GM18505 (cell line): ENCODE data around the gene ADGRF4.

Experiments used
- ATAC-seq: cut with Tn5 transposase; IDR thresholded peaks from one replicate; pipeline ENCODE4 v1.9.1; 2021; ENCODE audit not compliant: unreplicated experiment
- POLR2A ChIP-seq: IDR thresholded peaks from 4 replicates; pipeline ENCODE4 v1.6.1; 2011; ENCODE audit warnings: borderline replicate concordance; ENCODE audit not compliant: insufficient read depth, insufficient read length; ENCODE audit errors: extremely low read depth

The ADGRF4 gene

GRCh38 chr6:47698342-47698787 lies at the start of gene ADGRF4:
Gene ADGRF4, plus strand, starts transcription at chr6:47698580. Its CDS starts 8,666 bp downstream, at chr6:47707246.
- no peak for TF ChIP-seq POLR2A
- ATAC-seq, result no peak

DNA sequence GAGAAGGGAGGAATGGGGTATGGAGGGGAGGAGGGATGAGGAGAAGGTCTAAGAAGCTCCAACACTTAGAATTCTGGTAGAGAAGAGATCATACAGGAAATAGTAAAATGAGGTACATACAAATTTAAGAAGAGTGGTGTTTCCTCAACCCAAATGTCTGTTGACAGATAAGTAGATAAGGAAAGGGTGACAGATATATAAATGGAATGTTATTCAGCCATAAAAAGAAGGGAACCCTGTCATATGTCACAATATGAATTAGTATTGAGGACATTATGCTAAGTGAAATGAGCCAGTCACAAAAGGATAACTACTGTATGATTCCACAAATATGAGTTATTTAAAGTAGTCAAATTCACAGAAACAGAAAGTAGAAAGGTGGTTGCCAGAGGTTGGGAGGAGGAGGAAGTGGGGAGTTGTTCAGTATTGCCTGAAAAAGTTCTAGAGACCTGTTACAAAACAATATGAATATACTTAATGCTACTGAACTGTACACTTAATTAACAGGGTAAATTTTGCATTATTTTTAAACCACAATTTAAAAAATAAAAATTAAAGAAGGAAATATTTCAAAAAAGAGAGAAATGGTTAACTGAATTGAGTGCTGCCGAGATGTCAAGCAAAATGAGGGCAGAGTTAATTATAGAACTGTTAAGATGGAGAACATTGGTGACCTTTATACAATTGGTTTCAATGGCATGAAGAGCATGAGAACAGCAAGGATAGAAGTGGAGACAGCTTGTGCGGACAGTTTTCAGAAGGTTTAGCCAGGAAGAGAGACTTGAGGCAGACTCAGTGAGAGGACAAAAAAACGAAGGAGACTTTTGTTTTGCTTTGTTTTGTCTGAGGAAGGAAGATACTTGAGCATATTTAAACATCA lies 47.6 kb upstream of the ADGRF4 start:
- TF ChIP-seq POLR2A, result no peak
- no peak for ATAC-seq

DNA sequence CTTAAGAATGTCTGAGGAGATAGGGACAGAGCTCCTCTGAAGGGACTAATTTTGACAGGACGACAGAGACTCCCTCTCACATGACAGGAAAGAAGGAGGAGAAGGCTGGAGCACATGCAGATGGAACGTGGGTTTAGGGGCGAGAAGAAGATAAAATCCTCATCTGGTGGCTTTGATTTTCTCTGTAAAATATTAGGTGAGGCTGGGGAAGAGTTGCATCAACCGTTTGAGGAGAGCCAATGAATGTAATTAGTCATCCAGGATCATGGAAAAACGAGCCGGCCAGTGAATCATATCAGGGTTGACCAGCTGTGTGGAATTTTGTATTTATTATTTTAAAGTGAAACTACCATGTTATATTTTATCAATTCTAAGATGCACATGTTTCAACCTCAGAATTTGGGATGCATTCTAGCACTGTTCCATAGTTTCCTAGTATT lies 46.9 kb upstream of the ADGRF4 start:
- ATAC-seq, result no peak
- TF ChIP-seq POLR2A, result no peak

DNA sequence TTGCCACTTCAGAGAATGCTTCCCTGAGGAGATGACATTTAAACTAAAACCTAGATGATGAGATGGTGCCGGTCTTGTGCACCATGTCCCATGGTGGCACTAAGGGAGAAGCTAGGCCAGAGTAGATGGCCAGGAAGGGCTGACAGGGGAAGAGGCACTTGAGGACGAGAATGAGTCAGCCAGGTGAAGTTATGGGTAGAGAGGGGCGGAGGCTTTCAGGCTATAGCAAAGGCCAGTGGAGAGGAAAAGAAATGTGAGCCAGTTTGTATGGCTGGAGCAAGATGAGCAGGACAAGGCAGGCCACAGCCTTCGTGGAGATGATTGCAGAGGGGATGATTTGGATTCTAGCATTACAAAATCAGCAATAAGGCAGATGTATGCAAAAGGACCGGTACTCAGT lies 44.7 kb upstream of the ADGRF4 start:
- TF ChIP-seq POLR2A, result no peak
- no peak for ATAC-seq

- TF ChIP-seq POLR2A, result no peak
- ATAC-seq, result no peak
These were observed 44.1 kb upstream of the ADGRF4 start for GRCh38 chr6:47654255-47654654.

GRCh38 chr6:47655719-47656595 lies 42.4 kb upstream of the ADGRF4 start:
- no peak for ATAC-seq
- TF ChIP-seq POLR2A, result no peak

- no peak for TF ChIP-seq POLR2A
- no peak for ATAC-seq
These were observed 36.4 kb upstream of the ADGRF4 start for GRCh38 chr6:47661960-47662359.

- no peak for TF ChIP-seq POLR2A
- no peak for ATAC-seq
These were observed 34.7 kb upstream of the ADGRF4 start for GRCh38 chr6:47663462-47664216.

DNA sequence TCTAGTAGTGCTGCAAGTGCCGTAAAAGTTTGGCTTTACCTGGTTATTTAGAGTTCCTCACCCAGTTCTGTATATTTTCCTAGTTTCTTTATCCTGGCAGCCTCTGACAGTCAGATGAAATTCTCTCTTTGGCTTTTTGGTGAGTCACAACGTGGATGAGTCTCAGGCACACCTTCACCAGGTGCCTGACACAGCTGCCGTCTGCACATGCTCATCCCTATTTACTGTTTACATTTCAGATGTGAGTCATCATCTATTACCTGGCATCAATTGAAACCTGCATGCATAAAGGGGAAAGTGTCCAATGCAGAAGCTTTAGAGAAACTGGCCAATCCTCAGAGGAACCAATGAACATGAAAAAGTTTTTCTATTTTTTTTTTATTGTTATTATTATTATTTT lies 33.3 kb upstream of the ADGRF4 start:
- no peak for ATAC-seq
- no peak for TF ChIP-seq POLR2A

DNA sequence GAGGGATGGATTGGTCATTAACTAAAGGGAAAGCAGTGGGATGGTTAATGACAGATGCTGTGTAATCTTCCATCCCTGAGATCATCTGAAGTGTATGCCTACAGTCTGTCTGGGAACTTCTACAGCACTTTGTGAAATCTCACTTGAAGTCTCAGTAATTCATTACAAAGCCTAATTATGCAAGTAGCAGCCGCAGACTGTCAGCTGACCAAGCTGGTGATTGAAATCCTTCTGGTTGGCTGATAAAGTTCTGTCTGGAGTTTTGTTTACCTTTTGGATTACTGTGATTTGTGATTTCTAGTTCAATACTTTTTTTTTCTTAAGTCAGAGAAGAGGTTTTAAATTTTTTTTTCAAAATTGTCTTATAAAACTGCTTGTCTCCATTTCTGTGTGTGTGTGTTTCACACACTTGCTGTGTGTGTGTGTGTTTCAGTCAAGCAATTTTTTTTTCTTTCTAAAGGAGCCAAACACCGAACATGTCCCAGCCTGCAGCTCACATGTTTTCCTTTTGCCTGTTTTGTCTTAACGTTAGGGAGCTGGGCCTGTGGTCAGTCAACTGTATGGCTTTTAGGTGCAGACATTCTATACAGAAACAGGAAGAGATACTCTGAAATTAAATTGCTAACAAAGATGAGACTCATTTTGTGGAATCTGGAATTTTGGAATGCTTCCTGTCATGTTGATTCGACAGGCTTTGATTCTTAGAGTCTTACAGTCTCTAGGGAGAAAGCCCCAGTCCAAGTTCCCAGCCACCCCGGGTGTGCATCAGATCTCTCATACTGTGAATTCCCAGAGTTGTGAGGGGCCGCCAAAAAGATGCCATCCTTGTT lies 28.5 kb upstream of the ADGRF4 start:
- TF ChIP-seq POLR2A, result no peak
- no peak for ATAC-seq

DNA sequence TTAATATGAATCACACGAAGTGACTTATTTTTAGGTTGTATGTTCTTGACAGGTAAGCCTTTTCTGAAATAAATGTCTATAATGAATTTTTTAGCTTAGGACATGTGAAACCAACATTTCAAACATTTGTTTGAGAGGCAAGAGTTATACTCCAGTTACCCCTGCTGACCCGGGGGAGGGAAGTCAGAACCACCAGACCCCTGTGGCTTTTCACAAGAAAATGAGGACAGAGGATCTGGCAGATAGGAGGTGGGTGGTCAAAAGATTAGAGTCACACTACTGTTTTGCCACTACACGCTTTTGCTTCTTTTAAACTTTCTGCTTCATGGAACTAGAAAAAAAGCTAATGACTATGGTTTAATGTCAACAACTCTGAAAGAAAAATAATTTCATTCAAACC lies 27.5 kb upstream of the ADGRF4 start:
- no peak for ATAC-seq
- no peak for TF ChIP-seq POLR2A

GRCh38 chr6:47671777-47672176 lies 26.6 kb upstream of the ADGRF4 start:
- TF ChIP-seq POLR2A, result no peak

More at GRCh38 chr6:47671777-47672176, 26.6 kb upstream of the ADGRF4 start:
- no peak for ATAC-seq
